ACC112 (cell line): ENCODE results near the gene ATP11A.

ENCODE experiments used
- H2AFZ ChIP-seq: fragments of 200-600 bp; sonication (generic); one replicate; pipeline ENCODE4 v1.6.0; 2017; ENCODE audit warnings: antibody characterized with exemption, low read length; ENCODE audit not compliant: unreplicated experiment
- H3K27ac ChIP-seq: fragments of 200-600 bp; sonication (generic); 2 replicates; pipeline ENCODE4 v1.5.1; 2014; ENCODE audit warnings: low read depth, mild to moderate bottlenecking, antibody characterized with exemption, low read length, moderate library complexity
- H3K27me3 ChIP-seq: fragments of 200-600 bp; sonication (generic); 2 replicates; pipeline ENCODE4 v1.6.1; 2014; ENCODE audit warnings: mild to moderate bottlenecking, antibody characterized with exemption, low read length, moderate library complexity, mixed read lengths; ENCODE audit not compliant: insufficient read depth
- H3K36me3 ChIP-seq: fragments of 200-600 bp; sonication (generic); 2 replicates; pipeline ENCODE4 v1.6.1; 2016; ENCODE audit warnings: mild to moderate bottlenecking, antibody characterized with exemption, low read length, moderate library complexity, mixed read lengths; ENCODE audit not compliant: insufficient read depth
- H3K4me1 ChIP-seq: fragments of 200-600 bp; sonication (generic); one replicate; pipeline ENCODE4 v1.6.1; 2016; ENCODE audit warnings: low read length, mixed read lengths; ENCODE audit not compliant: insufficient read depth, unreplicated experiment, control insufficient read depth
- H3K4me3 ChIP-seq: fragments of 200-600 bp; sonication (generic); 2 replicates; pipeline ENCODE4 v1.5.1; 2014; ENCODE audit warnings: mild to moderate bottlenecking, low read depth, low read length
- H3K79me2 ChIP-seq: fragments of 200-600 bp; sonication (generic); one replicate; pipeline ENCODE4 v1.6.0; 2016; ENCODE audit warnings: low read length; ENCODE audit not compliant: control insufficient read depth, unreplicated experiment, insufficient read depth

Gene ATP11A

GRCh38 chr13:112894673-112895481 is 205.0 kb downstream of the ATP11A start:
- Histone ChIP-seq H3K79me2 (no peaks in the 10 kb centered on the region), H3K36me3 (no peaks in the 10 kb centered on the region), H3K4me3 (no peak overlapping the region), H2AFZ (no peak overlapping the region), H3K27ac (no peak overlapping the region), H3K27me3 (peaks cover 67% of the 10 kb centered on the region), H3K4me1 (no peaks in the 10 kb centered on the region)

DNA sequence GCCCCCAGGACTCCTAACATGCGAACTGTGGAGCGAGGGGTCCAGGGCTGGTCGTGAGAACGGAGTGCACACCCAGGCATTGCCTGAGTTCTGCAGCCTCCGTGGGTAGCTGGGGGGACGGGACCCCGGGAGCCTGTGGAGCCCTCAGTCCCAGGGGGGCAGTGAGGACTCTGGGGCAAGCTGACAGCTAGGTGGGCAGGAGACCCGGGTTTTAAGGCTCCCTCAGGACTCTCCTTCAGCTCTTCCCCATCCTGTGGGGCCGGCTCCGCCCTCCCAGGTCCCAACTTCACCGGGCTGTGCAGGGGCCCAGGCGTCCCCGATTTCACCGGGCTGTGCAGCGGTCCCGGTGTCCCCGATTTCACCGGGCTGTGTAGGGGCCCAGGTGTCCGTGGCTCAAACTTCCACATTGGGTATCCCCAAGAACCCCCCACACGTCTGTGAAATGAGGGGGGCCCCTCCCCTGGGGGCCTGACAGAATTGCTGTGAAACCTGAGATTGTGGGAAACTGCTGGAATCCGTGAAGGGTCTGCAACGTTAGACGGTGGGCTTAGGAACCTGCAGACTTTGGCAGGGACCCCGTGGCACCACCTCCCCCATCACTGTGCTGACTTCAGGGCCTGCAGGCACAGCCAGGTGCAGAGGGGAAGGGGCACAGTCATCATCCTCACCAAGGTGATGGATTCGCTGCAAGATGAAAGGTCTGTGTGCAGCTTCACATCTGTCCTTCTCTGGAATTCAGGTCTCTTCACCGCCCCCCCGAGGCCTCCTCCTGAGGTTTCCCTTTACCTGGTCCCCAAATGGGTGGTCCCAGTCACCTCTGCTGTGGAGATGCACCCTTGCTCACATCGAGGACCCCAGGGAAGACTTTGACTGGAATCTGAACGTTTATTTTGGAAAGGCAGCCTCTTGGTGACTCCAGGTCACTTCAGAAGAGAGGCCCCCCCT is 206.0 kb downstream of the ATP11A start:
- H3K4me1 ChIP-seq, result no peaks in the 10 kb centered on the region
- no peaks in the 10 kb centered on the region for H3K36me3 ChIP-seq
- H3K79me2 ChIP-seq, result no peaks in the 10 kb centered on the region
- H3K27me3 ChIP-seq, result peaks cover 75% of the 10 kb centered on the region
- no peak overlapping the region for H3K27ac ChIP-seq
- no peak overlapping the region for H3K4me3 ChIP-seq
- no peak overlapping the region for H2AFZ ChIP-seq

DNA sequence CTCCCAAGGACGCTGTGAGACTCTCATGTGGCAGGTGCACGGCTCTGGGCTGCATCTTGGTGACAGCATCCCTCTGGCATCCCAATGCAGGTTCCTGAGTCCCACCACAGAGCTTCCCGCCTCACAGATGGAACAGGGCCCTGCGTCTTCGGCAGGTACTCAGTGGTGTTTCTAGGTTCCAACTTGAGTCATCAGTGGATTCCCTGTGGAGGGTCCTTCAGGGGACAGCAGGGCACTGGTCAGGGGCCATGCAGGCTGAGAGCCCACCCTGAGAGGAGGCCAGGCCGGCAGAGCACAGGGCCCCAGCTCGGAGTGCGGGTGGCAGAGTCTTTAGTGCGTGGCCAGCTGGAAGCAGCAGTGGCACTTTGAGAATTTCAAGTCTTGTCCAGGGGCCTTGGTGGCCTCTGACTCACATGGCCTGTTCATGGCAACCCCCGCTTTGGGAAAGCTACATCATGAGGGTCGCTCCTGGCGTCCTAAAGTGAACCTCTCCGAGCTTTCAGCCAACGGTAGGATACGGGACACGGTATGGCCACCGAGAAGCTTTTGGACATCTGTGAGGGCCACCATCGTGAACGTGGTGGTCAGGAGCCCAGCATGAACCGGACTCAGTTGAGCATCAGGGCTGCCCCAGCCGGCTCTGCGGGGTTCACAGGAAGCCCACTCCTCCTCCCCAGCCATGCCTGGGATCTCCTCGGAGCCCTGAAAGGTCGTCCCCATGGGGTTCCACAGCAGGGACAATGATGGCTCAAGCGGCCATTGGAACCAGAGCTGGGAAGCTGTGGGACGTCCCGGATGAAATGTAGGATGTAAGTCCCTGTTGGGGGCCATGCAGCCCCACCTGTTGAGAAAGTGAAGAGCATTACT is 207.1 kb downstream of the ATP11A start:
- Histone ChIP-seq H3K27me3 (peaks cover 69% of the 10 kb centered on the region), H2AFZ (no peak overlapping the region)

DNA sequence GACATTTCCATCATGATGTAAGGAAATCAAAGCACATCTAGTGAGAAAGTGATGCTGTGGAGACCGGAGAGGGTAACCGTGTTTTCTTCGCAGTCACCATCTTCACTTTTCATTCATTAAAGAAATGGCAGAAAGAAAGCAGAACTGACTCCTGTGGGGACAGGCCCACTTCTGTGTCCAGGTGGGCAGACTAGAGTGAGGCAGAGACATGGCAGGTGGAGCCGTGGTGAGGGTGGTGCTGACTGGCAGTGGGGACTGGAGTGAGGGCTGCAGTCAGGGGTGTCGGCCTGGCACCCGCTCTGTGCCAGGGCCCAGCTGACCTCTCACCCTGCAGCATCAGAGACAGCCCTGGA is 207.7 kb downstream of the ATP11A start:
- Histone ChIP-seq H3K4me1 (no peaks in the 10 kb centered on the region), H3K27ac (no peak overlapping the region), H3K79me2 (no peaks in the 10 kb centered on the region), H3K4me3 (no peak overlapping the region), H3K36me3 (no peaks in the 10 kb centered on the region), H3K27me3 (peaks cover 69% of the 10 kb centered on the region), H2AFZ (no peak overlapping the region)

More for the DNA sequence above, 207.1 kb downstream of the ATP11A start:
- Histone ChIP-seq H3K36me3 (no peaks in the 10 kb centered on the region), H3K79me2 (no peaks in the 10 kb centered on the region), H3K4me3 (no peak overlapping the region), H3K4me1 (no peaks in the 10 kb centered on the region), H3K27ac (no peak overlapping the region)

GRCh38 chr13:112897956-112898620 is 208.2 kb downstream of the ATP11A start:
- Histone ChIP-seq H3K27me3 (peaks cover 69% of the 10 kb centered on the region), H3K4me3 (no peak overlapping the region), H3K79me2 (no peaks in the 10 kb centered on the region), H3K36me3 (no peaks in the 10 kb centered on the region), H3K4me1 (no peaks in the 10 kb centered on the region), H2AFZ (no peak overlapping the region), H3K27ac (no peak overlapping the region)

DNA sequence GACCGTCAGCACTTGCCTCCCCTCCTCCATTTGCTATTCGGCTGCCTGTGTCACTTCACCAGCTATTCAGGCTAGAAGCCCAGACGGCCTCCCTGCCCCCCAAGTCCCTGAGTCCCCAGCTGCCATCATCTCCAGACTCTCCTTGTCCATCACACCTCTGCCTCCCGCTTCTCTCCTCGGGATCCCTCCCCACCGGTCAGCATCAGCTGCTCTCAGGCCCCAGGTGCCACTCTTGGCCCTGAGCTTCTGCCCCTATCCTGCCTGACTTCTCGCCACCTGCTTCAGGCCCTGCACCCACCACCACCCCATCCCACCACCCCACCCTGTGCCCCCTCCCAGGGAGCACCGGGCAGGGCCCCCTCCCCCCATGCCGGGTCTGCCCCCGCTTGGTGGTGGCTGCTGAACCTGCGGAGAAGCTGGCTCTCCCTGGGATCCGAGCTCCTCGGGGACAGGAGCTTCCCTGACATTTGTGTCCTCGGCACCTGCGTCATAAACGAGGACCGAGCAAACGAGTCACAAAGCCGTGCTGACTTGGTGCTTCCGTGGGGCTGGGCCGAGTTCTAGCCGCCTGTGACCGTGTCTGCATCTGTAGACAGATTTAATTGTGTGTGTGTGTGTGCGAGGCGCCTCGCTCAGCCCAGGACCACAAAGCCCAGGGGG is 208.9 kb downstream of the ATP11A start:
- no peak overlapping the region for H3K4me3 ChIP-seq

GRCh38 chr13:112899281-112900225 is 209.7 kb downstream of the ATP11A start:
- peaks cover 60% of the 10 kb centered on the region for H3K27me3 ChIP-seq
- no peak overlapping the region for H3K27ac ChIP-seq
- H2AFZ ChIP-seq, result no peak overlapping the region

More for the DNA sequence above, 208.9 kb downstream of the ATP11A start:
- H3K4me1 ChIP-seq, result no peaks in the 10 kb centered on the region
- H3K79me2 ChIP-seq, result no peaks in the 10 kb centered on the region
- no peaks in the 10 kb centered on the region for H3K36me3 ChIP-seq
- no peak overlapping the region for H3K27ac ChIP-seq
- H2AFZ ChIP-seq, result no peak overlapping the region
- peaks cover 65% of the 10 kb centered on the region for H3K27me3 ChIP-seq

GRCh38 chr13:112900226-112900600 is 210.4 kb downstream of the ATP11A start:
- H3K36me3 ChIP-seq, result no peaks in the 10 kb centered on the region
- peaks cover 54% of the 10 kb centered on the region for H3K27me3 ChIP-seq
- no peaks in the 10 kb centered on the region for H3K4me1 ChIP-seq
- H3K79me2 ChIP-seq, result no peaks in the 10 kb centered on the region
- H2AFZ ChIP-seq, result no peak overlapping the region
- H3K27ac ChIP-seq, result no peak overlapping the region
- H3K4me3 ChIP-seq, result no peak overlapping the region

More at GRCh38 chr13:112899281-112900225, 209.7 kb downstream of the ATP11A start:
- Histone ChIP-seq H3K4me1 (no peaks in the 10 kb centered on the region), H3K36me3 (no peaks in the 10 kb centered on the region), H3K79me2 (no peaks in the 10 kb centered on the region), H3K4me3 (no peak overlapping the region)

- no peak overlapping the region for H3K4me3 ChIP-seq
- H3K27me3 ChIP-seq, result peaks cover 52% of the 10 kb centered on the region
- H3K79me2 ChIP-seq, result no peaks in the 10 kb centered on the region
- H3K27ac ChIP-seq, result no peak overlapping the region
- no peaks in the 10 kb centered on the region for H3K36me3 ChIP-seq
- H3K4me1 ChIP-seq, result no peaks in the 10 kb centered on the region
- H2AFZ ChIP-seq, result no peak overlapping the region
Measured at GRCh38 chr13:112900691-112901091, 210.9 kb downstream of the ATP11A start.
